ENCODE results near the gene USP17L19. TPM values are rescaled to one million over a fixed set of nuclear protein-coding genes. Genes with fewer than 3 reads are reported as not detected.
"Not testable (repeated sequence)": the region's sequence is repeated elsewhere in the genome, so short reads cannot be mapped to it uniquely, and the experiment has no call there.

The USP17L19 gene
- total RNA-seq, 1 donor from 2014 or later = not detected

DNA sequence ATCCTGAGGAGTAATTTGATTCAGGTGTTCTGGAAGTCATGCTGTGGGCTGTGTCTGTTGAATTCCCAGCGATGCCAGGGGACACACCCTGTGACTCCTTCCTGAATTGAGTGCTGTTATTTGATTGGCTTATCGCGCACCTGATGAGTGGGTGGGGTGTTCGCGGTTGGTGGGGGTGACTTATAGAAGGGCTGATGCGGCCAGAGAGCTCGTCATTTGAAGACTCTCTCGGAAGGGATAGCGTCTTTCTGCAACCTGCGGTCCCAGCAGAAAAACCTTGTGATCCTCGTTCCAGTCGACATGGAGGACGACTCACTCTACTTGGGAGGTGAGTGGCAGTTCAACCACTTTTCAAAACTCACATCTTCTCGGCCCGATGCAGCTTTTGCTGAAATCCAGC is 14.1 kb downstream of the USP17L19 start, which contains the start of gene USP17L22:
Gene USP17L22 (plus strand): TSS at position 301 of the 400 bp plus-strand sequence. CDS start 0 bp downstream, at position 301.
- H3K4me3 Mint-ChIP-seq; H3K9me3 Mint-ChIP-seq; intact Hi-C loops (cut with micrococcal nuclease); DNase-seq; H3K4me1 Mint-ChIP-seq; H3K27me3 Mint-ChIP-seq; H3K27ac Mint-ChIP-seq; H3K36me3 Mint-ChIP-seq (ENCODE audit: low read depth): not testable (repeated sequence)

DNA sequence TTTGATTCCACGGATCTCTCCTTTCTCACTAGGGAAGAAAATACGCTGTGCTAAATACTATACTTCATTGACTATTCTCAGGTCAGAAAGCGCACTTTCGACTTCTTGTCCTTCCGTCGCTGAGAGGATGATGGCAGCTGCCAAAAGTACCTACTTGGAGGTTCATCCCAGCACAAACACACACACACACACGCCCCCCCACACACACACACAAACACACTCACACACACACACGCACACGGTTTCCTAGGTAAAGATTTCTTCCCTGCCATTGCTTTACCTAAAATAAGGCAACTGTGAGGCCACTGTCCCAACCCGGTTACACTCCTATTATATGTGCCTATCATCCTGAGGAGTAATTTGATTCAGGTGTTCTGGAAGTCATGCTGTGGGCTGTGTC is 18.5 kb downstream of the USP17L19 start:
- H3K27me3 Mint-ChIP-seq; H3K4me3 Mint-ChIP-seq; H3K27ac Mint-ChIP-seq; H3K4me1 Mint-ChIP-seq; intact Hi-C loops (cut with micrococcal nuclease); H3K36me3 Mint-ChIP-seq (ENCODE audit: low read depth); H3K9me3 Mint-ChIP-seq: not testable (repeated sequence)
- peak; percentile 56 for DNase-seq

Other genes with a start within 250 kb of the USP17L19 start
- gene FAM90A26, start 83.0 kb upstream of the USP17L19 start, total RNA-seq = not detected in 2 replicates
- gene USP17L10, start 42.7 kb upstream of the USP17L19 start, total RNA-seq = not detected in 2 replicates
- not detected in 2 replicates for gene USP17L11, start 38.0 kb upstream of the USP17L19 start, total RNA-seq
- gene USP17L12, start 33.2 kb upstream of the USP17L19 start, total RNA-seq = not detected in 2 replicates
- gene USP17L13, start 28.5 kb upstream of the USP17L19 start, total RNA-seq = not detected in 2 replicates
- 0.14 TPM in 1 of 2 replicates, not detected in the other for gene USP17L15, start 19.0 kb upstream of the USP17L19 start, total RNA-seq
- not detected in 2 replicates for gene USP17L17, start 9.5 kb upstream of the USP17L19 start, total RNA-seq
- gene USP17L18, start 4.7 kb upstream of the USP17L19 start, total RNA-seq = not detected in 2 replicates
- not detected in 2 replicates for gene USP17L20, start 4.7 kb downstream of the USP17L19 start, total RNA-seq
- not detected in 2 replicates for gene USP17L21, start 9.5 kb downstream of the USP17L19 start, total RNA-seq
- gene USP17L22, start 14.2 kb downstream of the USP17L19 start, total RNA-seq = not detected in 2 replicates
- not detected in 2 replicates for gene USP17L24, start 71.8 kb downstream of the USP17L19 start, total RNA-seq
- gene USP17L25, start 76.5 kb downstream of the USP17L19 start, total RNA-seq = not detected in 2 replicates
- gene USP17L26, start 81.3 kb downstream of the USP17L19 start, total RNA-seq = not detected in 2 replicates
- gene USP17L5, start 86.0 kb downstream of the USP17L19 start, total RNA-seq = not detected in 2 replicates
- not detected in 2 replicates for gene USP17L27, start 90.8 kb downstream of the USP17L19 start, total RNA-seq
- gene USP17L28, start 95.5 kb downstream of the USP17L19 start, total RNA-seq = not detected in 2 replicates
- gene USP17L29, start 100.3 kb downstream of the USP17L19 start, total RNA-seq = not detected in 2 replicates
- not detected in 2 replicates for gene USP17L30, start 109.8 kb downstream of the USP17L19 start, total RNA-seq
- not detected in 2 replicates for gene DEFB131A, start 191.0 kb downstream of the USP17L19 start, total RNA-seq

All from activated CD4-positive, alpha-beta T cell treated with anti-CD3 and anti-CD28 coated beads, Interleukin-2, amount 10 ng/mL, durations not matched to agents 24 days and 14 days (primary cell).